ENCODE measurements around the gene KIF1B. TPM values are rescaled to one million over a fixed set of nuclear protein-coding genes. Genes with fewer than 3 reads are reported as not detected.

KIF1B gene
- total and polyA plus RNA-seq, 10 of the 15 experiments (the other 5 are each of a cell fraction or from before 2014, with no cell fraction given): 2.1 to 16.5 (median 8.7) TPM

DNA sequence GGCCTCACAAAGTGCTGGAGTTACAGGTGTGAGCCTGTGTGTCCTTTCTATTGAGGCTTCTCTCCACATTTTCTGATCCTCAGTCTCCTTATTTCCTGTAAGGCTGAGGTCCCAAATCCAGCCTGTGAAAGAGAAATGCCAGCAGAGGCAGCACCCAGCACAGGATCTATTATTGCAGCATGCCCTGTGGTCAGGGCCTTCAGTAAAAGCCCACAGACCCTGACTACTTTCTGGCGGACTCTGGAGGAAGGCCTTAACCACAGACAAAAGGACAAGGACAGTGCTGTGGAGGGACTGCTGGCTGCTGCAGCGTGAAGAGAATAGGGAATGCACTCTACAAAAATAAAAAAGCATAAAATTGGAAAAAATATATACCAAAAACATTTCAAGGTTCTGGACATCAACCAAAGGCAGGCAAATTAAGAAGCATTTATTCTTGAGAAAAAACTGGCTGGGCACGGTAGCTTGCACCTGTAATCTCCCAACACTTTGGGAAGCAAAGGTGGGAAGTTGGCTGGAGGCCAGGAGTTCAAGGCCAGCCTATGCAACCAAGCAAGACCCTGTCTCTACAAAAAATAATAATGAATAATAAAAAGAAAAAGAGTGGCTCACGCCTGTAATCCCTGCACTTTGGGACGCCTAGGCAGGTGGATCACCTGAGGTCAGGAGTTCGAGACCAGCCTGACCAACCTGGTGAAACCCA, 179.1 kb downstream of the KIF1B start:
- intact Hi-C loops (cut with micrococcal nuclease; ENCODE audit: unreplicated experiment): no loop called here
- ChIA-PET CTCF (interaction anchor here (1.0 to 1.2 kb wide), 2 partner anchors 39 to 42 kb away, joined by 3 read pairs; no protein-coding TSS in a partner anchor), SMC1A (ENCODE audit: uncharacterized antibody, unreplicated experiment) (no interaction called here), POLR2A (interaction anchor here (1.3 kb wide), 1 partner anchor 10 kb away, joined by 8 read pairs; the partner anchor contains the start of gene PGD), RAD21 (ENCODE audit: unreplicated experiment) (interaction anchor here (1.3 kb wide), 1 partner anchor 10 kb away, joined by 6 read pairs; the partner anchor contains the start of gene PGD)
- 61% methylated on average over 6 of the region's 6 CpGs for WGBS (ENCODE audit: insufficient coverage, insufficient replicate concordance, low lambda C conversion rate, missing lambda C conversion rate)
- ATAC-seq: no peak
- no peaks in the 10 kb centered on the region for H3K79me2 ChIP-seq (ENCODE audit: control insufficient read depth, insufficient read depth, low read length)
- H3K9me3 ChIP-seq (replicated peaks; ENCODE audit: control insufficient read depth, insufficient read depth, low read length): no peaks in the 10 kb centered on the region
- peaks cover 6% of the 10 kb centered on the region for H3K4me1 ChIP-seq (ENCODE audit: control insufficient read depth, insufficient read depth, low read length)
- FAIRE-seq: no peak
- no TSS peak for BruUV-seq (replicated peaks)
- no peak overlapping the region for H3K4me2 ChIP-seq (ENCODE audit: control insufficient read depth, insufficient read depth)
- in situ Hi-C loops (cut with MboI): no loop called here
- no peak overlapping the region for H3K27ac ChIP-seq (ENCODE audit: control insufficient read depth, insufficient read depth)
- no peaks in the 10 kb centered on the region for H3K36me3 ChIP-seq (ENCODE audit: control insufficient read depth in 2 of 2, insufficient read depth in 2 of 2, low read length in 1 of 2)
- DNase-seq (ENCODE audit: low read depth, low spot score): no peak
- H3K4me3 ChIP-seq: no peak overlapping the region
- H3K27me3 ChIP-seq (replicated peaks in 1 of 2; ENCODE audit: control insufficient read depth in 2 of 2, insufficient read depth in 2 of 2, low read length in 1 of 2): no peaks in the 10 kb centered on the region
- TF ChIP-seq, protein P1, sequence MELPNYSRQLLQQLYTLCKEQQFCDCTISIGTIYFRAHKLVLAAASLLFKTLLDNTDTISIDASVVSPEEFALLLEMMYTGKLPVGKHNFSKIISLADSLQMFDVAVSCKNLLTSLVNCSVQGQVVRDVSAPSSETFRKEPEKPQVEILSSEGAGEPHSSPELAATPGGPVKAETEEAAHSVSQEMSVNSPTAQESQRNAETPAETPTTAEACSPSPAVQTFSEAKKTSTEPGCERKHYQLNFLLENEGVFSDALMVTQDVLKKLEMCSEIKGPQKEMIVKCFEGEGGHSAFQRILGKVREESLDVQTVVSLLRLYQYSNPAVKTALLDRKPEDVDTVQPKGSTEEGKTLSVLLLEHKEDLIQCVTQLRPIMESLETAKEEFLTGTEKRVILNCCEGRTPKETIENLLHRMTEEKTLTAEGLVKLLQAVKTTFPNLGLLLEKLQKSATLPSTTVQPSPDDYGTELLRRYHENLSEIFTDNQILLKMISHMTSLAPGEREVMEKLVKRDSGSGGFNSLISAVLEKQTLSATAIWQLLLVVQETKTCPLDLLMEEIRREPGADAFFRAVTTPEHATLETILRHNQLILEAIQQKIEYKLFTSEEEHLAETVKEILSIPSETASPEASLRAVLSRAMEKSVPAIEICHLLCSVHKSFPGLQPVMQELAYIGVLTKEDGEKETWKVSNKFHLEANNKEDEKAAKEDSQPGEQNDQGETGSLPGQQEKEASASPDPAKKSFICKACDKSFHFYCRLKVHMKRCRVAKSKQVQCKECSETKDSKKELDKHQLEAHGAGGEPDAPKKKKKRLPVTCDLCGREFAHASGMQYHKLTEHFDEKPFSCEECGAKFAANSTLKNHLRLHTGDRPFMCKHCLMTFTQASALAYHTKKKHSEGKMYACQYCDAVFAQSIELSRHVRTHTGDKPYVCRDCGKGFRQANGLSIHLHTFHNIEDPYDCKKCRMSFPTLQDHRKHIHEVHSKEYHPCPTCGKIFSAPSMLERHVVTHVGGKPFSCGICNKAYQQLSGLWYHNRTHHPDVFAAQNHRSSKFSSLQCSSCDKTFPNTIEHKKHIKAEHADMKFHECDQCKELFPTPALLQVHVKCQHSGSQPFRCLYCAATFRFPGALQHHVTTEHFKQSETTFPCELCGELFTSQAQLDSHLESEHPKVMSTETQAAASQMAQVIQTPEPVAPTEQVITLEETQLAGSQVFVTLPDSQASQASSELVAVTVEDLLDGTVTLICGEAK (IDR thresholded peaks at IDR 0.05; ENCODE audit: borderline replicate concordance): no peak
- TF ChIP-seq ETV6 (conservative IDR thresholded peaks at IDR 0.05 in 1 of 2, IDR thresholded peaks at IDR 0.05 in 1 of 2; ENCODE audit: borderline replicate concordance in 1 of 2, low read depth in 1 of 2) (no peak), NRF1 (conservative IDR thresholded peaks at IDR 0.05; ENCODE audit: low read depth, low read length) (no peak), POLR2AphosphoS5 (IDR thresholded peaks at IDR 0.05; ENCODE audit: low read length) (no peak), HDGF (IDR thresholded peaks at IDR 0.05) (no peak), CREB1 (IDR thresholded peaks at IDR 0.05; ENCODE audit: low read depth) (no peak), SUZ12 (IDR thresholded peaks at IDR 0.05; ENCODE audit: unreplicated experiment) (no peak), SMC3 (IDR thresholded peaks at IDR 0.05; ENCODE audit: borderline replicate concordance, low read length) (no peak), TCF7 (IDR thresholded peaks at IDR 0.05; ENCODE audit: borderline replicate concordance) (no peak)
- TF ChIP-seq, protein P2, sequence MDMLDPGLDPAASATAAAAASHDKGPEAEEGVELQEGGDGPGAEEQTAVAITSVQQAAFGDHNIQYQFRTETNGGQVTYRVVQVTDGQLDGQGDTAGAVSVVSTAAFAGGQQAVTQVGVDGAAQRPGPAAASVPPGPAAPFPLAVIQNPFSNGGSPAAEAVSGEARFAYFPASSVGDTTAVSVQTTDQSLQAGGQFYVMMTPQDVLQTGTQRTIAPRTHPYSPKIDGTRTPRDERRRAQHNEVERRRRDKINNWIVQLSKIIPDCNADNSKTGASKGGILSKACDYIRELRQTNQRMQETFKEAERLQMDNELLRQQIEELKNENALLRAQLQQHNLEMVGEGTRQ (IDR thresholded peaks at IDR 0.05; ENCODE audit: borderline replicate concordance, low read depth, low read length): no peak
- H4K20me1 ChIP-seq (ENCODE audit: control insufficient read depth, insufficient read depth): no peaks in the 10 kb centered on the region
- H3K9ac ChIP-seq (ENCODE audit: control insufficient read depth, insufficient read depth, low read length): no peak overlapping the region
- H2AFZ ChIP-seq (ENCODE audit: control insufficient read depth, low read depth, low read length): no peak overlapping the region
